NB4 (cell line): Measurements from ENCODE around the gene TLE5.

Source experiments
- CTCF ChIP-seq: IDR thresholded peaks from one replicate; pipeline ENCODE4 v1.5.1; 2012; ENCODE audit warnings: low read depth, low read length
- MAX ChIP-seq: IDR thresholded peaks from 2 replicates; pipeline ENCODE4 v1.6.1; 2011; ENCODE audit warnings: low read depth, low read length
- MYC ChIP-seq: IDR thresholded peaks from 2 replicates; pipeline ENCODE4 v1.6.1; 2011; ENCODE audit warnings: low read depth, low read length
- POLR2A ChIP-seq: IDR thresholded peaks from 2 replicates; pipeline ENCODE4 v1.6.1; 2011; ENCODE audit warnings: mild to moderate bottlenecking; ENCODE audit not compliant: insufficient read length; ENCODE audit errors: extremely low read depth

GRCh38 chr19:3025549-3025886 is 36.8 kb downstream of the TLE5 start:
- TF ChIP-seq CTCF (no peak), POLR2A (no peak), MAX (no peak), MYC (no peak)
